HG03558 (cell line): ENCODE data around the gene LIX1L.
"Not testable (repeated sequence)": the region's sequence is repeated elsewhere in the genome, so short reads cannot be mapped to it uniquely, and the experiment has no call there.

Experiments
- ATAC-seq: cut with Tn5 transposase; IDR thresholded peaks from one replicate; pipeline ENCODE4 v1.9.1; 2021; ENCODE audit warnings: moderate number of reproducible peaks; ENCODE audit not compliant: unreplicated experiment; ENCODE audit errors: extremely low read depth

LIX1L gene

GRCh38 chr1:145942871-145943270 lies 14.9 kb downstream of the LIX1L start:
- no peak for ATAC-seq

GRCh38 chr1:145942405-145942804 lies 15.4 kb downstream of the LIX1L start:
- no peak for ATAC-seq

GRCh38 chr1:145937436-145937835 lies 20.4 kb downstream of the LIX1L start:
- no peak for ATAC-seq

- no peak for ATAC-seq
Observed at GRCh38 chr1:145936247-145936646, 21.6 kb downstream of the LIX1L start.

GRCh38 chr1:145935708-145936107 lies 22.1 kb downstream of the LIX1L start:
- ATAC-seq = no peak

GRCh38 chr1:145932522-145933009 lies 25.3 kb downstream of the LIX1L start:
- not testable (repeated sequence) for ATAC-seq

GRCh38 chr1:145927916-145928643 lies 29.7 kb downstream of the LIX1L start:
- ATAC-seq = no peak

- ATAC-seq = peak; percentile 91
Observed at GRCh38 chr1:145927063-145927886, 30.5 kb downstream of the LIX1L start, which contains the start of gene RBM8A. Gene RBM8A, minus strand, starts transcription at chr1:145927484. Its CDS starts 58 bp downstream, at chr1:145927426.

GRCh38 chr1:145926686-145927062 lies 31.1 kb downstream of the LIX1L start:
- ATAC-seq = no peak

- ATAC-seq = no peak
Observed at GRCh38 chr1:145922266-145922665, 35.6 kb downstream of the LIX1L start.

GRCh38 chr1:145920297-145920696 lies 37.5 kb downstream of the LIX1L start:
- ATAC-seq = not testable (repeated sequence)

- ATAC-seq = peak; percentile 43
Observed at GRCh38 chr1:145918992-145919939, 38.6 kb downstream of the LIX1L start.

- ATAC-seq = peak; percentile 41
Observed at GRCh38 chr1:145918144-145918991, 39.4 kb downstream of the LIX1L start, which contains the start of gene PEX11B. Gene PEX11B, minus strand, starts transcription at chr1:145918717. Its CDS starts 29 bp downstream, at chr1:145918688.

- ATAC-seq = no peak
Observed at GRCh38 chr1:145917595-145917994, 40.2 kb downstream of the LIX1L start.

- no peak for ATAC-seq
Observed at GRCh38 chr1:145916745-145917144, 41.1 kb downstream of the LIX1L start.

- ATAC-seq = no peak
Observed at GRCh38 chr1:145912128-145912641, 45.6 kb downstream of the LIX1L start.

- ATAC-seq = no peak
Observed at GRCh38 chr1:145908653-145909052, 49.2 kb downstream of the LIX1L start.

- ATAC-seq = no peak
Observed at GRCh38 chr1:145906954-145907753, 50.7 kb downstream of the LIX1L start.
